GM21447 (cell line): ENCODE data around the gene CCDC60.

ENCODE experiments used
- ATAC-seq: cut with Tn5 transposase; IDR thresholded peaks from one replicate; pipeline ENCODE4 v1.9.1; 2021; ENCODE audit not compliant: unreplicated experiment

The CCDC60 gene, protein sequence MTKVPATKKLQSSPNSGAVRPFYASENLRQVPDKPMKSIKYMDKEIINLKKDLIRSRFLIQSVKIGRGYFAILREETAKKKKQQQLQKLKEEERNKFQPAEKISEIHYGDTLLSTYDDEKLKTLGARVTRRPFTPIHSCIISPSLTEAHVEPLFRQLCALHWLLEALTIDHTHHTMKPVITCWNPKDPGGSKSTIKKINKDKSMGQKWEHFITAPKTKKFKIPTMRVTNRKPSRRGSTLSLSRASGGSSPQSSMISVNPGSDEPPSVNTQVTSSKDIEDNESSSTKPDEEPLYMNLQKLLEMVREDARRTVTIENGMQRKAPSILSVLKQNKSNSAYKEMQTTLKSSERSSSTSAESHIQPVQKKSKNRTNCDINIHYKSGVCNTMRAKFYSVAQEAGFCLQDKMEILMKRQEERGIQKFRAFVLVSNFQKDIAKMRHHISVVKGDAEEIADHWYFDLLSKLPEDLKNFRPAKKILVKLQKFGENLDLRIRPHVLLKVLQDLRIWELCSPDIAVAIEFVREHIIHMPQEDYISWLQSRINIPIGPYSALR

DNA sequence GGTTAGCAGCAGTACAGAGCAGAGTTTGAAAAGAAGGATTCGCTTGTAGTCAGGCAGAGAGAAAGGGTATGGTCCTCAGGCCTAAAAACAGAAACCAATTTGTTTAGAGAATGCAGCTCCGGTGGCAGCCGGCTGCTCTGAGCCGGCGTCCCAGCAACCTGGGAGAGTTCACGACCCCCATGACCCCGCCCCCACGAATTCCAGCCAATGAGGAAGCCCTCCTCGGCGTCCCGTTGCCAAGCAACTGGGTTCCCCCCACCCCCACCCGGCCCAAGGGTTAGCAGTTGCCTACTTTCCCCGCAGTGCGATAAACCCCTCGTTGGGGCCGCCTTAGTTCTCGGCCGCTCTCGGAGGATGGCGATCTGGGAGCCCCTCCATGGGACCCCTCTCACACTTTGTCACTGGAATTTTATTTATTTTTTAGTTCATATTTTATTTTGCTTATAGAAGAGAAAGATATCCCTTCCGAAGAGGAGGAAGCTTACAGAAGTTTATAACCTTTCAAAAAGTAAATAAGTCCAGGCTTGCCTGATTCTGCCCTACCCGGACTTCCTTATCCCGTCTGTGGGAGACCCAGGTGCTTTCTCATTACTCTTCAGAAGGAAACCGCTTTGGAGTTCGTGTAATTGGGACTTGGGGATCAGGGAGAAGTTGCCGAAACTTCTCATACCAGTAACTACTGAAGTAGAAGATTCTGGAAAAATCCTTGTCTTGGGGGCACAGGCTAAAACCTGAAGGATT, at the start of gene CCDC60:
Gene CCDC60 (plus strand): TSS at position 300 of the 741 bp plus-strand sequence. CDS start 448 bp downstream, outside the sequence.
- ATAC-seq = no peak

DNA sequence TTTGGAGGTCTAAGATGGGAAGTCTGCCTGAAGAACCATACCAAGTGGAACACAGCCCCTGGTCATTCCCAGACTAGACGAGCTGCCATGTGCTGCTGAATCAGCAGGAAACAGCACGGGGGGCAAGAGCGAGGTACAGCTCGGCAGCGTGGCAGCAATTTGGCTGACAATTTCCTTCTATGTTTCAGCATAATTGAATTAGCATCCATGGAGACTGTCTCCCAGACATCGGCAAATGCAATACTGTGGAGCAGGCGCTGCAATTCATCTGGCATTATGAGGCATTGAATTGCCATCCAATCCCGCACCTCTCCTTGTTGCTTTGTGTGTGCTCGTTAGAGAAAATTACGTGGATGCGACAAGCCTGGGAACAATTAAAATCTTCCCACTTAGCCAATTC, 46.0 kb upstream of the CCDC60 start:
- ATAC-seq = no peak

DNA sequence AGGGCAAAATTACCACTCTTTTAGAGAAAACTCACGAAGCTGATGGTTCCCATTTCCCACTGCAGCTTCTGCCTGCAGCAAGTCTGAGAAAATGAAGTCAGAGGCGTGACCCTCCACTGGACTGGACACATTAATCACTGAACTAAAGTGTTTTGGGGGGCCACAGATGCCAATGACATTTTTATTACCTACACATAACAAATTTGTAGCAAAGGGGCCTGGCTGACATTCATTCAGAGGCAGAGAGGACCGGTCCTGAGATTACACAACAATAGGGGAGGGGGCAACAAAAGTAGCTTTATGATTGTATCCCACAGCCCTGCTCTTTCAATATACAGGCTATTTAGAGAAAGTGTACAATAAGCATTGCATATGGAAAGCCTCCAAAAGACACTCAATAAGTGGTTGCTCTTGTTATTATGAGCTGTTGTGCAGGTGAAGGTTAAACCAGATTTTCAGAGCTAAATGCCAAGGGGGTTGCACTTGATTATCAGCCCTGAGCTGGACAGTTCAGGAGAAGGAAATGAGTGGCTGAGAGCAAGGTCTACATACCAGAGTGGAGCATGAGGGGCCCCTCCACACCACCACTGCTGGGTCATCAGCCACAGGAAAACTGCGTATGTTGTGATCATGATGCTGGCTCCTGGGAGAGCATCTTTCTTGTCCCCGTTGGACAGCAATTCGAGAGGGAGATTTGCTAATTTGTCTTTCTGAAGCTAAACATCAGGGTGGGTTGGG, 41.5 kb upstream of the CCDC60 start:
- no peak for ATAC-seq

DNA sequence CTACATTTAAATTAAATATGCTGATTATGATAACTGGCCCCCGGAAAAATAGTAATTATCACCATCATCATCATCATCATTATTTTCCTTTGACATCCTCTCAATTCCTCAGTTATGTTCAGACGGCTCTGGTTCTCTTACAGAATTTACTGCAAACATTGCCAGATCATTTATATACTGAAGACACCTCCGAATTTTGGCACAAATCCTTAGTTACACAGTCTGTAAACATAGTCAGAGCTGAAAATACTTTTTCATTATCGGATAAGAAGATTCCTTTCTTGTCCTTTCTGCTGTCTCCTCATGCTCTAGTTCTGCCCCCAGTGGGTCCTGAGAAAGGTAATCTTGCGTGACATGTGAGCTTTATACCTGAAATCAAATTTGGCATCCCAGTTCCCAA, 40.3 kb upstream of the CCDC60 start:
- ATAC-seq = no peak

DNA sequence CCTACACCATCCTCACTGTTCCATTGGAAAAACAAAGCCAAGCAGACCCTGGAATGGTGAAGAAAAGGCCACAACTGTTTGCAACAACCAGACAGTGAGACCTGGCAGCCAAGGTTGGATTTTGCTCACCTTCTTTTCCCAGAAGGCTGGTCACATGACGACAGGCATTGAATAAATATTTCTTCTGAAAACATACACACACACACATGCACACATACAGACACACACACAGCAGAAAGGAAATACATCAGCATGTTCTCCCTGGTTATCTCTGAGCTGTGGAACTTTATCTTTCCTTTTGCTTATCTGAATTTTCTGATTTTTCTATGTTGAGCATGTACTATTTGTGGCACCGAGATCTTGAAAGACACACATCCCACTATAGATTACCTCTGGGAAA, 38.0 kb upstream of the CCDC60 start:
- no peak for ATAC-seq

DNA sequence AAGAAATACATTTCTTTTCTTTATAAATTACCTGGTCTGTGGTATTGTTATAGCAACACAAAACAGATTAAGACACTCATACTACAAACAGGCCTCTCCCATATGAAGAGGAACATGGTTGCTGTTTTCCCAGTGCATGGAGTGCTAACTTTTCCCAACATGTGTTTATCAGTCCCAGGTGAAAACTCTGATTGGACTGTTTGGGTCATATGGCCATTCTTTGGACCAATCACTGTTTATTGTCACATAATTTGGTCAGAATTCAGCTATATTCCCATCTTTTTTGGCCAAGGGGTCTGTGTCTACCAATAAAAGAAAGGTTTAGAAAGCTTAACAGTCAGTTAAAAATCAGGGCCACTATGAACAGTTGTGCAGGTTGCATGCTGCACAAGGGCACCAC, 35.4 kb upstream of the CCDC60 start:
- ATAC-seq = no peak

DNA sequence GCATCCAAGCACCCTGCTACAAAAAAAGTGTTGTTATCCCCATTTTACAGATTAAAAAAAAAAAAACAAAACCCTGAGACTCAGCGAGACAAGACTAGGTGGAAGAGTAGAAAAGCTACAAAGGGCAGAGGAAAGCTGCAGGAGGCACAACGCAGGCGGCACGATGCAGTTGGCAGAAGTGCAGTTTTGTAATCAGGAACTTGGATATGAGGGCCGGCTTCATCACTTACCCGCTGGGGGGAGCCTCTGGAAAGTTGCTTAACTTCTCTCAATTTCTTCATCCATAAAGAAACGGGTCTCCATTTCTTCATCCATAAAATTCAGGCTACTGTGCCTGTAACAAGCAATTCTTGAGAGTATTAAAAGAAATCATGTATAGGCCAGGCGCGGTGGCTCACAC, 33.1 kb upstream of the CCDC60 start:
- ATAC-seq = no peak

DNA sequence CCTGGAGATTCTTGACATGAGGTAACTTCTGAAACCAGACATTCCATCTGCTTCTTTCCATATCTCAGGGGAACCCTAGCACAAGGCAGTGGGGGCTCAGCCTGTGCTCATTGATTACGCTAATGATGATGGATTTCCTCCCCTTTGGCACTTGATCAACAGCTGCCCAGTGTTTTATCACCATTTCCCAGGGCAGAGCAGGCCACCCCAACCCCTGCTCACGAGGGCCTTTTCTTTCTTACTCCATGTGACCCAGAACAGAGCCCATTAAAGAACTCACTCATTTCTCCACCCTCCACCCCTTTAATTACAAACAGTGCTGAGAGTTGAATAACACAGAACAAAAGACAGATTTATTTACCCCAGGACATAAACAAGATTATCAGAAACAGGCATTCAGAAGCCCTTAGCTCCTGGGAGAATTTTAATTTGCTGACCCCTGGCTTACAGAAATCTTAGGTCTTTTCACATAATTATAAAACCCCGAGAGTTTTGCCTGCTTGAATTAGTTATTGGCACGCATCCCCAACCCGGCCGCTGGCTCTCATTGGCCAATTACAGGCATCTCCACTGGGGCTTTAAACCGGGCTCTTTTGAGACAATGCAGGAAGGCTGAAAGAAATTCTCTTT, 32.0 kb upstream of the CCDC60 start:
- no peak for ATAC-seq

DNA sequence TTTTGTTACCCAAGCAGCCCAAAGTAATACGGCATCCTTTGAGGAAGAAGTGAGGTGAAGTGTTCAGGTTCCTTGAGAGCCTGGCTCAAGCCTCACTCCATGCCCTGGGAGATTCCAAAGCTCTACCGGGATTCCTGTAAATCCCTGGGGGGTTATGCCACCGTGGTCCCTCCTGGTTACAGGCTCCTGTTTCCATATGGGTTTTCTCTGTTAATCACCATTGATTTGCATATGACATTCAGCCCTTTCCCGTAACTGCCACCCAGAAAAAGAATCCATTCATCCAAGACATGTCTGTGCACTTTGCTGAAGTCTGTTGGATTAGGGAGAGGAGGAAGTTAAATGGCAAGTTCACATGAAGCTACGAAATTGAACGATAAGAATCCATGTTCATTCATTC, 27.9 kb upstream of the CCDC60 start:
- no peak for ATAC-seq

DNA sequence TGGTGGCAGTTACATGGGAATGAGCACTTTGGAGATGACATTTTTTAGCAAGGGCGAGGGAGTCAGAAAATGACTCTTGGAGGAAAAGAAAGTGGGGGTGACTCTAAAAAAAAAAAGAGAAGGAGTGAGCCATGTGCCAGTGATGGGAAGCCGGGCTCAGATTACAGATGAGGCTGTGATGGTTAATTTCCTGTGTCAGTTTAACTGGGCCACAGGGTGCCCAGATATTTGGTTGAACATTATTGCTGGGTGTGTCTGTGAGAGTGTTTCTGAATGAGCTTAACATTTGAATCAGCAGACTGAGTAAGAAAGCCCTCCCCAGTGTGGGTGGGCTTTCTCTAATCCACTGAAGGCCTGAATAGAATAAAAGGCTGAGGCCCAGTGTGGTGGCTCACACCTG, 26.8 kb upstream of the CCDC60 start:
- no peak for ATAC-seq

DNA sequence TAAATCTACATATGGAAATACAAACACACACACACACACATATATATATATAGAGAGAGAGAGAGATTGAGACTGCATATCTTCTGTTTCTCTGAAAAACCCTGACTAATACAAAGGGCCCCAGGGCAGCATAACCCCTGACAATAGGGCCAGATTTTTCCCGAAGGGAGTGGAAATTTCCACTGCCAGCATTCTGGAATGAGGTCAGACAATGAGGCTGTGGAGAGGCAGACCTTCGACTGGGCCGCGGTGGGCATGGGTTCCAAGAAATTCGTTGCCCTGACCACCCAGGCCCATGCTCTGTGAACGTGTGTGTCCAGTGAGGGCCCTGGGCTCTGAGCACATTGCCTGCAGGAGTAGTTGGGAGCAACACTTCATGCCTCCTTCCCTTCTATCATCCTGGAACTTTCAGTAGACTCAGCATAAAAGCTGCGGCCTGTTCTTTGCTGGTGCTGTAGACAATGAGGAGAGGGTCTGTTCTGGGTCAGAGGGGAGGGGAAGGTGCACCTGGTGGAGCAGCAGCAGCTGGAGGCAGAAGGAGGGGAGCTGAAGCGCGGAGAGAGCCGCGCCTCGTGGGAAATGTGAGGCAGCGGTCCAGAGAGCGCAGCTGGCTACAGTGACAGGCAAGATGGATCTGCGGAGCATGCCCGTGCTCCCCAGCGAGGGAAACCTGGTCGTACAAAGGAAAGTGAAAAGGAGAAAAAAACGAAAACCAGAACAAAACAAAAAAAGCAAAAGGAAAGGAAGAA, 25.6 kb upstream of the CCDC60 start:
- no peak for ATAC-seq

DNA sequence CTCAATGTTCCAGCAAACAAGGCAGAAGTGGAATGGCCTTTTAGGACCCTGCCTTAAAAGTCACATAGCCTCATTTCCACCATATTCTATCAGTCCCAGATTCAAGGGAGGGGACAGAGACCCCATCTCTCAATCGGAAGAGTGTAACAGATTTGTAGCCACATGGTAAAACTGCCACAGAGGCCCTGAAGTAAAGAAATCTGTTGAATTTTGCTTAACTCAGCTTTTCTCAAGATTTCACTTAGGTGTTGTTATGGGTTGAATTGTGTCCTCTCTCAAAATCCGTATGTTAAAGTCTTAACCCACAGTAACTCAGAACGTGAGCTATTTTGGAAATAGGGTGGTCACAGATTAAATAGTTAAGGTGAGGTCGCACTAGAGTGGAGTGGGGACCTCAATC, 22.7 kb upstream of the CCDC60 start:
- no peak for ATAC-seq

DNA sequence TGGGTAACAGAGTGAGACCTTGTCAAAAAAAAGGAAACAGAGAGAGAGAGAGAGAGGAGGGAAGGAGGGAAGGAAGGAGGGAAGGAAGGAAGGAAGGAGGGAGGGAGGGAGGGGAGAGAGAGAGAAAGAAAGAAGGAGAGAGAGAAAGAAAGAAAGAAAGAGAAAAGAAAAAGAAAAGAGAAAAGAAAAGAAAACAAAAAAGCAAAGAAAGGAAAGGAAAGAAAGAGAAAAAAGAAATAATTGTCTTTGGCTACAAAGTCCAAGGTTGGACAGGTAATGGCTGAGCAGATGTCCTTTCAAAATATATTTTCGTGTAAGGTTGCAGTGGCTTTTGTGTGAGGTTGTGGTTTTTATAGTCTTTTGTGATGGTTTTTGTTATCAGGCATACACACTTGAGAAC, 21.6 kb upstream of the CCDC60 start:
- ATAC-seq = no peak

DNA sequence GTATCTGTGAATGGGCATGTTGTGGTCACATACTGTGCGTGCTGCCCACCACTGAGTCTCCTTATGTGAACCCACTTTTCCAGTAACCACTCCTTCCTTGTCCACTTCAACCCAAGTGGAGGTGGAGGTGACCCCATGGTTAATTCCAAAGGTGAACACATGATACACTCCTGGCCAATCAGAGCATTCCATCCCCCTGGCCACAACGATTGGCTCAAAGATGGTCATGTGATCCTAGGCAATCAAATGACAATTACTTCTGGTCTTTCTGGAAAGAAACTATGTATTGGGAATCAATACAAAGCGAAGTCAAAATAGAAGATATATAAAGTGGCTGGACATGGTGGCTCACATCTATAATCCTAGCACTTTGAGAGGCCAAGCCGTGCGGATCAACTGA, 20.2 kb upstream of the CCDC60 start:
- no peak for ATAC-seq

DNA sequence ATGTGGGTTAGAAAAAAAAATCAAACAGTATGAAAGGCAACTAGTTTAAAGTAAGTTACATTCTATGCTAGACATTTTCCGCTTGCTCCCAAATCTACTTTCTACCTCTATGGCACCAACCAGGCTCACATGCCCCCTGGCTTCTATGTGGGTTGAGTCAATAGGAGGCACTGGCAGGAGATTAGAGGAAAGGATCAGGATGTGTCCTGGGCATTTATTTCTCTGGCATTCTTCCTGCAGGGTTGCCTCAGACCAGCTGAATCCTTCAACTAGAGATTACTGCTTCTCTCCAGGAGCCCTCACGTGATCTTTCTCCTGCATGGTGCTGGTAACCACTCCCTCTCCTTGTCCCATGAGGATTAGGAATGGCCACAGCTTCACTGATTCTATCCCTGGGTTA, 14.9 kb upstream of the CCDC60 start:
- ATAC-seq = no peak

DNA sequence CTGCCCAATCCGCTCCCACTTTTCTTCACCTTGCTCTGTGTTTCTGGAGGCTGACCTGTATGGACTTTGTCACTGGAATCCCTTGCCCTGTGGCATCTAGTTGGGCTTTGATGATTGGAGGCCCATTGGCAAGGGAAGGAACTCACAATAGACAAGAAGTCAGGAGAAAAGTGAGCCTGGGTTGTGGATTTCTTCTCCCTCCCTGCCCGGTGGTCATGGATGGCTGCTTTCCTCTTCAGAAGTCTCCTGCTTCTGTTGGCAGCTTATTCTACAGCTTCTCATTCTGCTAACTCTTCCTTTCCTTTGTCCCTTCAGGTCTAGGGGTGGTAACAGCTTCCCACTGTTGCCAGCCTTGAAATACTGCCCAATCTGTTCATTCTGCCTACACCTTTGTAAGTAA, 13.9 kb upstream of the CCDC60 start:
- no peak for ATAC-seq

DNA sequence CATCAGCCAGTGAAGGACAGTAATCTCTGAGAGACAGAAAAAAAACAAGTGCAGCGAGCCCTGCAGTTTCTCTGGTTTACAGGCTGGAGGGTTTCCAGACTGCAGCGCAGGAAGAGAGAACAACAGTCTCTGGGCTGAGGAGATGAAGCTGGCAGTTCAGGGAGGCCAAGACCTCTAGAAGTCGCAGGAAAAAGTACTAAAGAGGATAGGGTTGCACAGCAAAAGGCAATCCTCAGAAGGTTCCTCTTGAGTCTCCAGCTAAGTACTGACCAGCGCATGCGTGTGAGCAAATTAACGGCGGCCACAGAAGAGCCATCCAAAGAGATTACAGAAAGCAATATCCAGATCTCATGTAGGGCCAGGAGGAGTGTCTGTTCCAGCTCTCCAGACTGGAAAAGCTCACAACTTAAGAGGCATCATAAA, 12.2 kb upstream of the CCDC60 start:
- ATAC-seq = no peak

DNA sequence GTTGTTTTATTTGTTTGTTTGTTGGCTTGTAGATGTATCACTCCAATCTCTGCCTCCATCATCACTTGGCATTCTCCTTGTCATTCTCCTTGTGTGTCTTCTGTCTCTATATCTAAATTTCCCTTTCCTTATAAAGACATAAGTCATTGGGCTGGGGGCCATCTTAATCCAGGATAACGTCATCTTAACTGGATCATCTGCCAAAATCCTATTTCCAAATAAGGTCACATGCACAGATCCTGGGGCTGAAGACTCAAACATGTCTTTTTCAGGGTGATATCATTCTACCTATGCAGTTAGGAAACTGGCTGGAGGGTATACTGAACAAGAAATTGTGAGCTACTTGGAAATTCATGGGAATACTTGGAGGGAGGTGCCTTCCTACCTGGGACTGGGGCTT, 8.7 kb upstream of the CCDC60 start:
- no peak for ATAC-seq

DNA sequence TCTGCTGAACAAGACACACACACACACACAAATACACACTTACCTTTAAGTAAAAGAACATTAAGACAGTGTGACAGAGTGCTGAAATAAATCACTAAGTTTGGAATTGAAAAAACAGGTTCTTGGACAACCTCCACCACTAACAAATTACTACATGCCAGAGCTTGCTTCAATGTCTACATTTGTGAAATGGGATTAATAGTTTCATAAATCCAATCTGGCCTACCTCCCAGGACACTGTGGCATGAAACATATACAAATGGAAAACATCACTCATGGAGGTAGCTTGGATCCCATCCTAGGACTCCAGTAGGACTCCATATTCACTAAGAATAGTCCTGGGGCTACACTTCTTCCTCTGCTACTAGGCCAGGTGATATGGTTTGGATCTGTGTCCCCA, 8.2 kb upstream of the CCDC60 start:
- ATAC-seq = no peak

DNA sequence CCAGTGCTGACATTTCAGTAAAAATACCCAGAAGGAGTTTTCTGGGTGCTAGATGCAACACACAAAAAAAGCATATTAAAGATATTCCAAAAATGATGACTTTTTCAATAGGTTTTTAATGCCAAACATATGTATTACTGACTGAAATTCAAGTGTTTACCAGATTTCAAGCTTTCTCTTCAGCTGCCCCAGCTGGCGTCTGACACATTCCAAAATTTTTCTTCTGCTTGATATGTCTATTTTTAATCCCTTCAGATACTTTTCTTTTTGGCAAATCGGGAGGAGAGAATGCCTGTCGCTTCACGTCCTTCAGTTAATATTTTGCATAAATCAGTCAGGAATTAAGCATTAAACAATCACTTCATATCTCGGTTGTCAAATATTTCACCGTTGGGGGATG, 7.1 kb upstream of the CCDC60 start:
- no peak for ATAC-seq
